GM19043 (cell line): ENCODE measurements around the gene FBXO44.

Source experiments
- ATAC-seq: cut with Tn5 transposase; IDR thresholded peaks from one replicate; pipeline ENCODE4 v1.9.1; 2021; ENCODE audit warnings: low read depth; ENCODE audit not compliant: unreplicated experiment

The FBXO44 gene

DNA sequence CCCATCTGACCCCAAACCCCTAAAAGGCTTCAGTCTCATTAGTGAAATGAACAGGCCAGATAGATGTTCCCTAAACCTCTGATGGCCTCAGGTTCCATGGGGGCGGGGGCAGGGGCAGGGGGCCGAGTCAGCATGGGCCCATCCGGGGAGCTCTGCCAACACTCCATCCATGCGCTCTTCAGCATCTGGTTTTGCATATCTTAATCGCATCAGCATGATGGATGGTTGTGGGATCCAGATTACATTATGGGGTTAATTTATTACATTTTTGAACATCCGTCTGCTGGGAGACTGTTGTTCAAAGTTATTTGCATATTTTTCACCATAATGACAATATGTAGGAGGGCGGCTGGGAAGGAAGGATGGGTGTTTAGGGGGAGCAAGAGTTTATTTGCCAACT, 29.4 kb downstream of the FBXO44 start:
- ATAC-seq: no peak

DNA sequence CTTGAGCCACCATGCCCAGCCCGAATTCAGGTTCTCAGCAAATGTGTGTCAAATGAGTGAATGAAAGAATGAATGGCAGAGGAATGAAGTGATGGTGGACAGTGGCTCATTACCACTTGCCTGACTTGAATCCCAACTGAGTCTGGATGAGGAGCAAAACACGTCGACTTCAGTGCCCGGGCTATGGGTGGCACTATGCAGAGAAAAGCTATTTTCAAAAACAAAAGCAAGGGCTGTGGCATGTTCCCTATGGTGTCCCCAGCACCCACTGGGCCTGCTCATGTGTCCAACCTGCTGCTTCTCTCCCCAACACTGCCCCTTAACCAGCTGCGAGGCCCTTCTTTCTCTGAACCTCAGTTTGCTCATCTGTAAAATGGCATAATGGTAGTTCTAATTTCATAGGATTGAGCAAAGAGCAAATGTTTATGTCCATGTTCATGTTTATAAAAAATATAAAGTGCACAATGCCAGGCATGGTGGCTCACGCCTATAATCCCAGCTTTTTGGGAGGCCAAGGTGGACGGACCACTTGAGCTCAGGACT, 30.6 kb downstream of the FBXO44 start:
- no peak for ATAC-seq

- no peak for ATAC-seq
Observed at GRCh38 chr1:11688506-11688905, 33.8 kb downstream of the FBXO44 start.

- no peak for ATAC-seq
Observed at GRCh38 chr1:11690397-11691301, 36.0 kb downstream of the FBXO44 start.

DNA sequence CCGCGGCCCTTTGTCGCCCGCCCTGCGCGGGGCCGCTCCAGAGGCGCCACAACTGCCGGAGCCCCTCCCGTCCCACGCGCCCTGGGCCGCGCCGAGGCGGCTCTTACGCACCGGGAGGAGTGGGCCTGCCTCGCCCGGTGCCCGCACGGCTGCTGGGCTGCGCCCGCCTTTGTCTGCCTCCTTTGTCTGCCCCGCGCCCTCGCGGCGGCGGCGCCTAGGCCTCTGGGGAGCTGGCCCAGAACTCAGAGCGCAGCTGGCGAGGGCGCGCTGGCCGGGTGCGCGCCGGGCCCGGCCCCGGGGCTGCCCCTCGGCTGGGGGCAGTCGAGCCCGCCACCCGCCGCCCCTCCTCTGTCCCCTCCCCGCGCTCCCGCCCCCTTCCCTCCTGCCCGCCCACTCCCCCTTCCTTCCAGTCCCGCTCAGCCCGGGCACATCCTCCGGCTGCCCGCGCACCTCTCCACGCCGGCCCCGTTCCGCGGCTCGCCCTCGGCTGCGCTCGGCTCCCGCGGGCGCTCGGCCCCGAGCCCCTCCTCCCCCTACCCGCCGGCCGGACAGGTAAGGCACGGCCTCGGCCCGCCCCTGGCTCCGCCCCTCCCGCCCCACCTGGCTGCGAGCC, 36.7 kb downstream of the FBXO44 start, which contains the start of gene DRAXIN:
DRAXIN (plus strand) TSS at position 409 of the 613 bp plus-strand sequence. CDS start 14,549 bp downstream, outside the sequence.
- no peak for ATAC-seq

DNA sequence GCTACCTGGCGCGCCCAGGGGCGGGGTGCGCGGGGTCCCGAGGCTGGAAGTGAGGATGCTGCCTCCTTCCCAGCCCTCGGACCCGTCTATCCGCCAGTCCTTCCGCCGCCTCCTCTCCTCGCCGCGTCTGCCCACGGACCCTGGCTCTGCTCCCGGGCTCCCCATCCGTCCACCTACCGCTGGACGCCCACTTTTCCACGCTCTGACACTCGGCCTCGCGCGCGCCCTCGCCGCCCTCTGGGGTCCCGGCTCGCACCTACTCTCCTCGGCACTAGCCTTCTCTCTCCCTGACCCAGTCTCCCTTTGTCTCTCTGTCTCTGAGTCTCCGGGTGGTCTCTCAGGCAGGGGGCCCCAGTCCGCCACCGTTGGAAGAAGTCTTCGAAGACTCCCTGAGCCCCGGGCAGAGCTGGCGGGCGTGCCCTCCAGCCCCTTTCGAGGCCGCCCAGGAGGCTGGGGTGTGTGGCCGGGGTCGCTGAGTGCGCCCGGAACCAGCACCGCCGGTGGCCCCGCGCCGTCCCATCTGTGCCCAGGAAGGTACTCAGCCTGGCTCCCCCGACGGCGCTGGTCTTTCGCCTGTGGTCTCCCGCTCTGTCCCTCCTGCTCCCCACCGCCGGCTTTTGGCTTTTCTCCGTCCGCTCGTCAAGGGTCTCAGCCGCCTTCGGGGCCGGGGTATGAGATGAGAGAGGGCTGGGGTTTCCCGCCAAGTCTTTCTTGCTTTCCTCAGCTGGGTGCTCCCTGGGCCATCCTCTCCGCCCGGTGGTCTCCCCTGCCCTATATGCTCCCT, 37.4 kb downstream of the FBXO44 start:
- ATAC-seq: no peak

- ATAC-seq: no peak
Observed at GRCh38 chr1:11693024-11693590, 38.4 kb downstream of the FBXO44 start.

DNA sequence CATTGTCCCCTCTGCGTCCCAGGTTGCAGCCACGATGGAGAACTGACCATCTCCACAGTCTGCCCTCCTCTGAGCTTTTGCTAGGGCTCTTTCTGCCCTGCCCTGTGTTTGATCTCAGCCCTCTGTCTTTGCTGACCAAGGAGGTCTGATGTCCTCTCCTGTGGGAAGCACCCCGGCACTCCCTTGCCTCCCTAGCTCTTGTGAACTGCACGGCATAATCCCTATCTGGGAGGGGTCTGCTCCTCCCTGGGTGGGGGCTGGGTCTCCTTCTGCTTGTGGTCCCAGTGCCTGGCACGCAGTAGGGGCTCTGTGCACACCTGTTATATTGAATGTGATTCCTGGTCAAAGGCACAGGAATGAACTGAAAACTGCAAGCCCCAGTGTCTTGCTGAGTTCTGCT, 39.2 kb downstream of the FBXO44 start:
- no peak for ATAC-seq

- ATAC-seq: no peak
Observed at GRCh38 chr1:11695861-11696260, 41.2 kb downstream of the FBXO44 start.

DNA sequence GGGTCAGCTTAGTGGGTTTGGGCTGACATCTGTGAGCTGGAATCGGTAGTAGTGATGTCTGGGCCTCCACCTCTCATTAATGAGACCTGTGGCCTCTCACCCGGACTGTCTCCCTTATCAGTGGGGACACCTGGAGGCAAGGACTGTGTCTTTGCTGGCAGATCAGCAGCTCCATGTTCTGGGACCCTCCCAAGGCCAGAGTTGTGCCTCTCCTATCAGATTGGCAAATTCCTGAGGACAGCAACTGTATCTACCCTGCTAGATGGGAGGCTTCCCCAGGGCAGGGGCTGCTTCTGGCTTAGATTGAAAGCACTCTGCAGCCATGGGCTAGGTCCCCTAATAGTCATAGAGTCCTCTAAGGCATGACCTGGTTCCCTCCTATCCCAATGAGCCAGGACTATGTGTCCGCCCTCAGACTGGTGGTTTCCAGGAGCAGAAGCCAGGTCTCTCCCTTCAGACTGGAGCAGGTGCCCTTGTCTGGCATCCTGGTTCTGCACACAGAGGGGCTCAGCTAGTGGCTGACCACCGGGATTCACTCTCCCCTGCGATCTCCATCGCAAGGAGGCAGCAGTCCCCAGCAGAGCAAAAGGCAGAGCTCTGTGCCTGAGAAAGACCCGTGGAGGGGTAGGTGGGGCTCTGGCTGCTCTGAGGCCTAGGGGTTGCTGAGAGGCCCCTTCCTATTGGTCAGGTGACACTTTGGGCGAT, 42.7 kb downstream of the FBXO44 start:
- ATAC-seq: no peak

DNA sequence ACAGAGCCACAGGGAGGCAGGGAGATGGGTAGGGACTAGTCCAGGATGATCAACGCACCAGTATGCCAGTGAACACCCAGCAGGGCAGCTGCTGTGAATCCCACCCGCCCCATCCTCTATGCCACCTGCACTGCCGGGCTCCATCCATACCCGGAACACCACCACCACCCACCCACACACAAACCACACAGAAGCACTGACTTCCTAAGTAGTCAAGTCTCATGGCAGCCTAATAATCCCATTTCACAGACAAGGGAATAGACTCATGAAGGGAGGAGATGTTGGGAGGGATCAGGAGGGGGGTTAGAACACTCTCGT, 43.2 kb downstream of the FBXO44 start:
- no peak for ATAC-seq

DNA sequence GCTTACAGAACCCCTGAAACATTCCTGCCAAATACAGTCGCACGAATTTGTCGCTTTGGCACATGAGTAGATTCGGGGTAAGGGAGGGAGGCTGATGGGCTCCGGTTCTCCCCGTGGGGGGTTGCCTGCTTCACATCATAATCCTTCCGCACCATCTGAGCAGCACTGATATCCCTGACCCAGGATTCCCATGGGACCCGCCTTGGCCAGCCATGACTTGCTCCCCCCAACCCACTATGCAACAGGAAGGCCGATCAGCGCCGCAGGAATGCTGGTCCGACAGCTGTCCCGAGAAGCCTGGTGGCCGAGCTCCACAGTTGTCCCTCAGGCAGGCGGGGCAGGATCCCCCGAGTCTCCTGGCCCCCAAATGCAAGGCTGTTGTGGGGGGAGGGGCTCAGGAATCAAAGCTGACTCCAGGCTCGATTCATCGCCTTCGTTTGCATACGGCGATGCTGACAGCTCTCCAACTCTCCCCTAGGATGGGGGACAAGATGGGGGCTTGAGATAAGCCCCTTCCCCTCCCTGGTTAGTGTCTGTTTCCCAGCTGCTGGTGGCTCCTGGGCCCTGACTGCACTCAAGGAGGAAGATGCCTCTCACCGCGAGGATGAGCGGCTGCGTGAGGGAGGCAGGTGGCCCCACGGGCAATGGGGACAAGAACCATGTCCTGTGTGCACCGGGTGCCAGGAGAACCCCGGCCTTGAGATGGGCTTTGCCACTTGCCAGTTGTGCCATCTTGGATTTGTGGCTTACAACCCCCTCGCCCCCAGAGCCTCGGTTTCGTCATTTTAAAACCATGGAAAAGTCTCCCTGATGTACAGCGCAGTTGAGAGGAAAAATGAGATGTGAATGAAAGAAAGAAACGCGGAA, 46.2 kb downstream of the FBXO44 start:
- ATAC-seq: no peak

DNA sequence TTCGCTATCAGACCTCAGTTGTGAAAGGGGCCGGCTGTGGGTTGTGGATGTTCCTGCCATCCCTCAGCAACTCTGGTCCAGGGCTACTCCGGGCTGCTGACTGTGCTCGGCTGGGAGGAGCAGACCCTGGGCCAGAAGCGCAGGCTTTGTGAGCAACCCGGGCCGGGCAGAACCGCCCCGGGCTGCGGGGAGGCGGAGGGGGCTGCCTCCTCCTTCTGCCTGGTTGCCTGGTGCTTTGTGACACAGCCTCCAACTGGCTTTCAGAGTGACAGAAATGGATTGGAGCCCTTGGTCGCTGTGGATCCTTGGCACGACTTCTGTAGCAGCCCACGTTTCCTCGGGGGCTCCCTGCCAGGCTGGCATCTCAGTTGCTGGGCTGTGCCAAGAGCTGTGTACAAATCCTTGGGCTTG, 46.9 kb downstream of the FBXO44 start:
- ATAC-seq: no peak

GRCh38 chr1:11701981-11702803, 47.5 kb downstream of the FBXO44 start:
- ATAC-seq: no peak

- no peak for ATAC-seq
Observed at GRCh38 chr1:11703357-11704193, 48.9 kb downstream of the FBXO44 start.

- no peak for ATAC-seq
Observed at GRCh38 chr1:11704194-11704529, 49.5 kb downstream of the FBXO44 start.

- no peak for ATAC-seq
Observed at GRCh38 chr1:11704691-11705475, 50.2 kb downstream of the FBXO44 start.
